Esophagus muscularis mucosa (tissue), 4 donors: ENCODE data around the gene STX3. TPM values are rescaled to one million over a fixed set of nuclear protein-coding genes. Genes with fewer than 3 reads are reported as not detected.
A peak's percentile ranks its signal among the peaks of the same experiment; 100 is the strongest.

Source experiments
- DNase-seq: peaks from one replicate; pipeline ENCODE4 v3.0.0-alpha.2; 2017; ENCODE audit errors: extremely low spot score
- H3K27ac ChIP-seq, 4 donors: fragments of 200-600 bp; sonication (generic); replicated peaks in 1 of 4; 1 replicate in 3 of 4; 2 replicates in 1 of 4; pipeline ENCODE4 v1.5.1; 2016 to 2019; ENCODE audit warnings: mild to moderate bottlenecking in 1 of 4
- H3K27me3 ChIP-seq, 4 donors: fragments of 200-600 bp; sonication (generic); one replicate each; pipeline versions ENCODE4 v1.5.1 to v1.6.0; 2016 to 2019
- H3K36me3 ChIP-seq, 4 donors: fragments of 200-600 bp; sonication (generic); one replicate each; pipeline ENCODE4 v1.5.1; 2016 to 2019
- H3K4me1 ChIP-seq, 4 donors: fragments of 200-600 bp; sonication (generic); one replicate each; pipeline ENCODE4 v1.5.1; 2016 to 2019
- H3K4me3 ChIP-seq, 4 donors: fragments of 200-600 bp; sonication (generic); 1 replicate in 2 of 4; 2 replicates in 2 of 4; pipeline ENCODE4 v1.5.1; 2016 to 2019; ENCODE audit warnings: mild to moderate bottlenecking in 4 of 4, moderate library complexity in 1 of 4
- H3K9me3 ChIP-seq, 4 donors: fragments of 200-600 bp; sonication (generic); 1 replicate in 3 of 4; 2 replicates in 1 of 4; pipeline ENCODE4 v1.5.1; 2016 to 2019
- CTCF ChIP-seq, 3 experiments: fragments of 200-600 bp in 2 of 3; fragments of 450-650 bp in 1 of 3; sonication (generic) in 2 of 3; IDR thresholded peaks; one replicate each; pipeline ENCODE4 v1.5.1; 2017 to 2019; ENCODE audit warnings: antibody characterized with exemption in 3 of 3, mild to moderate bottlenecking in 2 of 3, moderate library complexity in 1 of 3
- EP300 ChIP-seq: sonication (generic); formaldehyde crosslinking; IDR thresholded peaks from one replicate; pipeline ENCODE4 v1.6.1; 2017; ENCODE audit warnings: antibody characterized with exemption
- POLR2A ChIP-seq: fragments of 450-650 bp; IDR thresholded peaks from one replicate; pipeline ENCODE4 v1.6.1; 2017; ENCODE audit warnings: antibody characterized with exemption, moderate library complexity, mild to moderate bottlenecking, low read depth
- POLR2AphosphoS5 ChIP-seq, 2 donors: sonication (generic); formaldehyde crosslinking; IDR thresholded peaks; one replicate each; pipeline ENCODE4 v1.6.1; 2017; ENCODE audit warnings: antibody characterized with exemption in 2 of 2
- WGBS: methylation state at CpG from one replicate; pipeline ENCODE4 v1.1.5; 2018; 5-methylcytosine and 5-hydroxymethylcytosine counted together
- intact Hi-C: fragments of 100-400 bp; cut with DNase I; formaldehyde crosslinking; loops from one replicate; pipeline ENCODE4 v1.15.1; 2023
- total RNA-seq, 4 donors: library from RNA; depleted of rRNA; stranded (reverse); fragments of >200 nt; gene quantifications; one replicate each; pipeline versions ENCODE4 v1.1.0 to v1.2.1, GENCODE V29; 2016

The STX3 gene
- 10 to 100 TPM; 16.3 to 24.0 (median 22.3) TPM for total RNA-seq

GRCh38 chr11:59754859-59755700 lies at the start of gene STX3:
TSS of gene STX3 (plus strand) at chr11:59755376. CDS start at chr11:59755606, 230 bp downstream.
- no peaks in the 10 kb centered on the region for H3K27me3 ChIP-seq
- 0% methylated on average over 16 of the region's 80 CpGs for WGBS
- H3K9me3 ChIP-seq: no peaks in the 10 kb centered on the region
- peak within 1 kb of the TSS; percentile 81 to 98 (median 84) for H3K4me3 ChIP-seq
- DNase-seq: no peak
- peak within 1 kb of the TSS; percentile 90 to 96 (median 94) for H3K27ac ChIP-seq
- intact Hi-C loops: loop anchor here (1.0 to 5.0 kb wide), 2 partner anchors 47 to 88 kb away; partner anchors contain the start of gene PATL1
- no peaks in the 10 kb centered on the region for H3K36me3 ChIP-seq
- H3K4me1 ChIP-seq: peaks cover 13 to 41% (median 31%) of the 10 kb centered on the region in 4 donors
- TF ChIP-seq POLR2AphosphoS5 (IDR thresholded peaks at IDR 0.05) (peak in 1 of 2 donors; percentile 5), POLR2A (peak; percentile 26), EP300 (no peak), CTCF (IDR thresholded peaks at IDR 0.05) (no peak)

GRCh38 chr11:59706518-59707285 lies 48.5 kb upstream of the STX3 start:
- intact Hi-C loops: no loop called here
- Histone ChIP-seq H3K27me3 (peaks cover 0 to 3% (median 0%) of the 10 kb centered on the region in 4 donors), H3K4me3 (no peak overlapping the region), H3K36me3 (no peaks in the 10 kb centered on the region), H3K9me3 (no peaks in the 10 kb centered on the region), H3K27ac (no peak overlapping the region), H3K4me1 (no peaks in the 10 kb centered on the region)
- DNase-seq: no peak
- TF ChIP-seq CTCF (IDR thresholded peaks at IDR 0.05): no peak
- 82% methylated on average over 5 of the region's 5 CpGs for WGBS

GRCh38 chr11:59707371-59707770 lies 47.8 kb upstream of the STX3 start:
- no peak overlapping the region for H3K27ac ChIP-seq
- no peak overlapping the region for H3K4me3 ChIP-seq
- no peaks in the 10 kb centered on the region for H3K36me3 ChIP-seq
- H3K4me1 ChIP-seq: no peaks in the 10 kb centered on the region
- WGBS: 72% methylated on average over 1 of the region's 1 CpG
- TF ChIP-seq POLR2AphosphoS5 (IDR thresholded peaks at IDR 0.05) (no peak), CTCF (IDR thresholded peaks at IDR 0.05) (no peak), EP300 (no peak), POLR2A (no peak)
- H3K9me3 ChIP-seq: no peaks in the 10 kb centered on the region
- intact Hi-C loops: no loop called here
- peaks cover 0 to 3% (median 0%) of the 10 kb centered on the region in 4 donors for H3K27me3 ChIP-seq
- no peak for DNase-seq

- DNase-seq: no peak
- no peak overlapping the region for H3K4me3 ChIP-seq
- no peaks in the 10 kb centered on the region for H3K9me3 ChIP-seq
- TF ChIP-seq POLR2A: no peak
- no peak for TF ChIP-seq EP300
- TF ChIP-seq CTCF (IDR thresholded peaks at IDR 0.05): no peak
- TF ChIP-seq POLR2AphosphoS5 (IDR thresholded peaks at IDR 0.05): no peak
- H3K36me3 ChIP-seq: no peaks in the 10 kb centered on the region
- H3K27ac ChIP-seq: no peak overlapping the region
- 75% methylated on average over 1 of the region's 1 CpG for WGBS
- H3K4me1 ChIP-seq: no peaks in the 10 kb centered on the region
- intact Hi-C loops: no loop called here
- H3K27me3 ChIP-seq: peaks cover 0 to 3% (median 0%) of the 10 kb centered on the region in 4 donors
Measured at GRCh38 chr11:59708537-59708936, 46.6 kb upstream of the STX3 start.
